Suprapubic skin (tissue), 4 donors: ENCODE results near the gene TTC24.

Experiments used
- EP300 ChIP-seq: sonication (generic); formaldehyde crosslinking; IDR thresholded peaks from one replicate; pipeline ENCODE4 v1.6.1; 2017; ENCODE audit warnings: antibody characterized with exemption
- POLR2A ChIP-seq, 2 donors: fragments of 450-650 bp; IDR thresholded peaks; one replicate each; pipeline ENCODE4 v1.6.1; 2017; ENCODE audit warnings: antibody characterized with exemption in 2 of 2, mild to moderate bottlenecking in 2 of 2, moderate library complexity in 2 of 2
- POLR2AphosphoS5 ChIP-seq, 3 donors: sonication (generic); formaldehyde crosslinking; IDR thresholded peaks; one replicate each; pipeline ENCODE4 v1.6.1; 2017; ENCODE audit warnings: antibody characterized with exemption in 3 of 3
- TF ChIP-seq, protein P1 (sequence below), 2 donors: fragments of 200-600 bp in 1 of 2; fragments of 450-650 bp in 1 of 2; sonication (generic) in 1 of 2; IDR thresholded peaks; one replicate each; pipeline ENCODE4 v1.5.1; 2016 to 2019; ENCODE audit warnings: antibody characterized with exemption in 2 of 2, mild to moderate bottlenecking in 1 of 2, moderate library complexity in 1 of 2

DNA sequence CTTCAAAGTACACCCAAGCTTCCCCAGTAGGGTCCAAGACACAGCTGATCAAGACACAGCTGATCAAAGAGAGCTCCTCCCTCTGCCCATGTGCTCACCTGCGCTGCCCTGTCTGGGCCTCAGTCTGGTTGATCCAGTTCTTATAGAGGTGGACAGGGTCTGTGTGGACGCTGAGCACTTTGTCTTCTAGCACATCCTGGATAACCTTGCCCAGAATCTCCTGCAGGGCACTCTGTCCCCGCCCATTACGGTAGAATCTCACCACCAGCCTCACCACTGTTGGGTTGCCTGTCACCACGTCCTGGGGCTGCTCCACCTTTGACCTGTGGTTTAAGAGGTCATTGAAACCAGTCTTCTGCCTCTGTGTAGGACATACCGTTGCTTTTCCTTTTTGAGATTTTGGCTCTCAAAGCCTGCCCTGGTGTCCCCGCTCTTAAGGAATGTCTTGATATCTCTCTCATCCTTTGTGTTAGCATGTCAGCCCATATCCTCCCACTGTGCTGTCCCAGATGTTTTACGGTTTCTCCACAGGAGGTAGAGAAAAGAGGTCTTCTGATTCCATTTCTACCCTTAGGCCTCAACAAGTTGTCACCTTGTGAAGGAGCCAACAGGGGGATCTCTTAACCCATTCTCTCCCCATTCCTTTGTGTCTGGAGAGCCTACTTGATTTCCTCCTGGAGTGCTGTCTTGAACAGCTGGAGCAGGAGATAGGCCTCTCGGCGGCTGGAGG lies 40.6 kb upstream of the TTC24 start:
- TF ChIP-seq, protein P1, sequence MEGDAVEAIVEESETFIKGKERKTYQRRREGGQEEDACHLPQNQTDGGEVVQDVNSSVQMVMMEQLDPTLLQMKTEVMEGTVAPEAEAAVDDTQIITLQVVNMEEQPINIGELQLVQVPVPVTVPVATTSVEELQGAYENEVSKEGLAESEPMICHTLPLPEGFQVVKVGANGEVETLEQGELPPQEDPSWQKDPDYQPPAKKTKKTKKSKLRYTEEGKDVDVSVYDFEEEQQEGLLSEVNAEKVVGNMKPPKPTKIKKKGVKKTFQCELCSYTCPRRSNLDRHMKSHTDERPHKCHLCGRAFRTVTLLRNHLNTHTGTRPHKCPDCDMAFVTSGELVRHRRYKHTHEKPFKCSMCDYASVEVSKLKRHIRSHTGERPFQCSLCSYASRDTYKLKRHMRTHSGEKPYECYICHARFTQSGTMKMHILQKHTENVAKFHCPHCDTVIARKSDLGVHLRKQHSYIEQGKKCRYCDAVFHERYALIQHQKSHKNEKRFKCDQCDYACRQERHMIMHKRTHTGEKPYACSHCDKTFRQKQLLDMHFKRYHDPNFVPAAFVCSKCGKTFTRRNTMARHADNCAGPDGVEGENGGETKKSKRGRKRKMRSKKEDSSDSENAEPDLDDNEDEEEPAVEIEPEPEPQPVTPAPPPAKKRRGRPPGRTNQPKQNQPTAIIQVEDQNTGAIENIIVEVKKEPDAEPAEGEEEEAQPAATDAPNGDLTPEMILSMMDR (IDR thresholded peaks at IDR 0.05) = no peak
- TF ChIP-seq POLR2AphosphoS5 (IDR thresholded peaks at IDR 0.05) (no peak), EP300 (no peak), POLR2A (IDR thresholded peaks at IDR 0.05) (no peak)
